KOPT-K1 (cell line): ENCODE results near the gene FBXW8.

Experiments used
- H3K27ac ChIP-seq: fragments of 200-600 bp; sonication (generic); 2 replicates; pipeline ENCODE4 v1.5.1; 2016; ENCODE audit warnings: antibody characterized with exemption, mild to moderate bottlenecking, low read depth, low read length; ENCODE audit not compliant: poor library complexity, severe bottlenecking
- H3K36me3 ChIP-seq: fragments of 200-600 bp; sonication (generic); 2 replicates; pipeline ENCODE4 v1.5.1; 2017; ENCODE audit warnings: antibody characterized with exemption, mild to moderate bottlenecking, low read length, moderate library complexity; ENCODE audit not compliant: insufficient read depth
- H3K9me3 ChIP-seq: fragments of 200-600 bp; sonication (generic); 2 replicates; pipeline ENCODE4 v1.5.1; 2017; ENCODE audit warnings: antibody characterized with exemption, low read length, mild to moderate bottlenecking; ENCODE audit not compliant: insufficient read depth, poor library complexity, severe bottlenecking

The FBXW8 gene

GRCh38 chr12:116975779-116976393 is 65.1 kb downstream of the FBXW8 start:
- H3K9me3 ChIP-seq: no peaks in the 10 kb centered on the region
- H3K36me3 ChIP-seq: peaks cover 10% of the 10 kb centered on the region; the same call in 1 of the 2 replicates
- H3K27ac ChIP-seq: no peak overlapping the region

GRCh38 chr12:116977465-116978380 is 67.0 kb downstream of the FBXW8 start:
- Histone ChIP-seq H3K36me3 (peaks cover 10% of the 10 kb centered on the region; the same call in 1 of the 2 replicates), H3K9me3 (no peaks in the 10 kb centered on the region), H3K27ac (no peak overlapping the region)

GRCh38 chr12:116978791-116979508 is 68.2 kb downstream of the FBXW8 start:
- H3K27ac ChIP-seq: no peak overlapping the region
- no peaks in the 10 kb centered on the region for H3K9me3 ChIP-seq
- H3K36me3 ChIP-seq: peaks cover under 1% of the 10 kb centered on the region; the same call in 1 of the 2 replicates

- H3K27ac ChIP-seq: no peak overlapping the region
These were observed 69.3 kb downstream of the FBXW8 start for GRCh38 chr12:116980083-116980482.

GRCh38 chr12:116982791-116983411 is 72.2 kb downstream of the FBXW8 start:
- H3K9me3 ChIP-seq: no peaks in the 10 kb centered on the region
- H3K36me3 ChIP-seq: peaks cover 13% of the 10 kb centered on the region; the same call in 1 of the 2 replicates
- no peak overlapping the region for H3K27ac ChIP-seq

More at GRCh38 chr12:116980083-116980482, 69.3 kb downstream of the FBXW8 start:
- 0 out of 2 replicates have a peak, but pooled peaks cover under 1% of the 10 kb centered on the region for H3K36me3 ChIP-seq
- no peaks in the 10 kb centered on the region for H3K9me3 ChIP-seq

GRCh38 chr12:116984098-116984497 is 73.3 kb downstream of the FBXW8 start:
- peaks cover 23% of the 10 kb centered on the region for H3K36me3 ChIP-seq
- no peaks in the 10 kb centered on the region for H3K9me3 ChIP-seq

GRCh38 chr12:116990329-116990728 is 79.6 kb downstream of the FBXW8 start:
- H3K9me3 ChIP-seq: no peaks in the 10 kb centered on the region
- no peak overlapping the region for H3K27ac ChIP-seq
- peaks cover 38% of the 10 kb centered on the region for H3K36me3 ChIP-seq

More at GRCh38 chr12:116984098-116984497, 73.3 kb downstream of the FBXW8 start:
- no peak overlapping the region for H3K27ac ChIP-seq

GRCh38 chr12:116990971-116991966 is 80.5 kb downstream of the FBXW8 start:
- Histone ChIP-seq H3K27ac (no peak overlapping the region), H3K9me3 (no peaks in the 10 kb centered on the region), H3K36me3 (peaks cover 40% of the 10 kb centered on the region)

- Histone ChIP-seq H3K9me3 (no peaks in the 10 kb centered on the region), H3K27ac (no peak overlapping the region), H3K36me3 (peaks cover 9% of the 10 kb centered on the region; the same call in 1 of the 2 replicates)
These were observed 85.3 kb downstream of the FBXW8 start for GRCh38 chr12:116996093-116996492.

- no peak overlapping the region for H3K27ac ChIP-seq
- peaks cover 4% of the 10 kb centered on the region; the same call in 1 of the 2 replicates for H3K36me3 ChIP-seq
- no peaks in the 10 kb centered on the region for H3K9me3 ChIP-seq
These were observed 85.9 kb downstream of the FBXW8 start for GRCh38 chr12:116996621-116997020.

- H3K36me3 ChIP-seq: peaks cover 4% of the 10 kb centered on the region; the same call in 1 of the 2 replicates
- no peak overlapping the region for H3K27ac ChIP-seq
- no peaks in the 10 kb centered on the region for H3K9me3 ChIP-seq
These were observed 88.3 kb downstream of the FBXW8 start for GRCh38 chr12:116999066-116999465.

GRCh38 chr12:117000316-117000715 is 89.6 kb downstream of the FBXW8 start:
- H3K27ac ChIP-seq: no peak overlapping the region
- no peaks in the 10 kb centered on the region for H3K9me3 ChIP-seq
- peaks cover 15% of the 10 kb centered on the region for H3K36me3 ChIP-seq

GRCh38 chr12:117002051-117002817 is 91.5 kb downstream of the FBXW8 start:
- Histone ChIP-seq H3K9me3 (no peaks in the 10 kb centered on the region), H3K36me3 (peaks cover 29% of the 10 kb centered on the region), H3K27ac (no peak overlapping the region)
